Effector CD4-positive, alpha-beta T cell (primary cell): ENCODE results near the gene RBBP8.
"Not testable (repeated sequence)": the region's sequence is repeated elsewhere in the genome, so short reads cannot be mapped to it uniquely, and the experiment has no call there.

Experiments
- DNase-seq: peaks from one replicate; pipeline ENCODE4 v3.0.0-alpha.2; 2020
- total RNA-seq: gene quantifications from one replicate; lab custom pipeline; 2026; lab: John Stamatoyannopoulos, UW

The RBBP8 gene
- 11.4 reads per million, percentile 34 among the genes with 10 or more reads in this experiment for total RNA-seq

GRCh38 chr18:22933206-22933965 lies at the start of gene RBBP8:
TSS of gene RBBP8 (plus strand) at chr18:22933328. CDS start at chr18:22936852, 3,524 bp downstream.
- DNase-seq, result peak; percentile 71

- DNase-seq, result no peak
Measured at GRCh38 chr18:22883827-22884226, 49.3 kb upstream of the RBBP8 start.

DNA sequence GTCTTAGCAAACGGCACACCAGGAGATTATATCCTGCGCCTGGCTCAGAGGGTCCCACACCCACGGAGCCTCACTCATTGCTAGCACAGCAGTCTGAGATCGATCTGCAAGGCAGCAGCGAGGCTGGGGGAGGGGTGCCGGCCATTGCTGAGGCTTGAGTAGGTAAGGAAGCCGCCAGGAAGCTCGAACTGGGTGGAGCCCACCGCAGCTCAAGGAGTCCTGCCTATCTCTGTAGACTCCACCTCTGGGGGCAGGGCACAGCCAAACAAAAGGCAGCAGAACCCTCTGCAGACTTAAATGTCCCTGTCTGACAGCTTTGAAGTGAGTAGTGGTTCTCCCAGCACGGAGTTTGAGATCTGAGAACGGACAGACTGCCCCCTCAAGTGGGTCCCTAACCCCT lies 47.4 kb upstream of the RBBP8 start:
- DNase-seq, result not testable (repeated sequence)

- DNase-seq, result no peak
Measured at GRCh38 chr18:22899421-22899820, 33.7 kb upstream of the RBBP8 start.

- DNase-seq, result no peak
Measured at GRCh38 chr18:22900558-22901238, 32.4 kb upstream of the RBBP8 start.

DNA sequence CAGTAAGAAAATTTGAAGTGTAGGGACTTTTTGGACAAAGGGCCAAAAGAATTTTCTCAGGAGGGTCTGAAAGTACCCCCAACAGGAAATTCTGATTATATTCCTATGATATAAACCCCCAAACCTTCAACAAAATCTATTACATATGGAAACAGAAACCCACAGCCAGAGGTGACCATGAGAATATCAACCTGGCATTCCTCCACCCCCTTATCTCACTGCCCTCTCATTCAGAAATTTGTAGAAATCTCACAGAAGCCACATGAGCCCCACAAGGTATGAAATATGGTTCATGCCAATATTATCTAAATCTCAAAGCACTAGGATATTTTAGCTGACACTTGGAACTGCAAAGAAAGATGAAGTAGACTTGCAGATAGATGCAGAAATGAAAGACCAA lies 31.0 kb upstream of the RBBP8 start:
- DNase-seq, result no peak

DNA sequence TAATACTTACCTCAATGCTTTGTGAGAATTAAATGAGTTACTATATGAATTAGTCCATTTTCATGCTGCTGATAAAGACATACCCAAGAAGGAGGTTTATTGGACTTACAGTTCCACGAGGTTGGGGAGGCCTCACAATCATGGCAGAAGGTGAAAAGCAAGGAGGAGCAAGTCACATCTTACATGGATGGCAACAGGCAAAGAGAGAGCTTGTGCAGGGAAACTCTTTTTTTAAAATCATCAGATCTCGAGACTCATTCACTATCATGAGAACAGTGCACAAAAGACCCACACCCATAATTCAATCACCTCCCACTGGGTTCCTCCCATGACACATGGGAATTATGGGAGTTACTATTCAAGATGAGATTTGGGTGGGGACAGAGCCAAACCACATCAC lies 29.9 kb upstream of the RBBP8 start:
- DNase-seq, result not testable (repeated sequence)

- no peak for DNase-seq
Measured at GRCh38 chr18:22912149-22912548, 21.0 kb upstream of the RBBP8 start.

DNA sequence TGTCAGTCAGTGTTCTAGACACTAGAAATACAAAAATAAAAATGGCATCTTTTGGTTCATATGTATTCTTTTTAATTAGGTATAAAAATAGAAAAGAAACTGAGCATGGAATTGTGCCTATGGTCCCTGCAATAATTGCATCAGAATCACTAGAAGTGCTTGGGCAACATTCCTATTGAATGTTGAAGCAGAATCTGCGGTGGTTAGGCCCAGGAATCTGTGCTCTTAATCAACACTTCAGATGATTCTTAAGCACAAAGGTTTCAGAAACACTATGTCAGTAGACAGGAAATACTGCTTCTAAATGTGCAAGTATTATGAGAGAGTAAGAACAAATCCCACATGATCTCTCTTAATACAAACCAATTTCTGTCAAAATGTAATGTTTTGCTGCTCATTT lies 20.3 kb upstream of the RBBP8 start:
- no peak for DNase-seq

DNA sequence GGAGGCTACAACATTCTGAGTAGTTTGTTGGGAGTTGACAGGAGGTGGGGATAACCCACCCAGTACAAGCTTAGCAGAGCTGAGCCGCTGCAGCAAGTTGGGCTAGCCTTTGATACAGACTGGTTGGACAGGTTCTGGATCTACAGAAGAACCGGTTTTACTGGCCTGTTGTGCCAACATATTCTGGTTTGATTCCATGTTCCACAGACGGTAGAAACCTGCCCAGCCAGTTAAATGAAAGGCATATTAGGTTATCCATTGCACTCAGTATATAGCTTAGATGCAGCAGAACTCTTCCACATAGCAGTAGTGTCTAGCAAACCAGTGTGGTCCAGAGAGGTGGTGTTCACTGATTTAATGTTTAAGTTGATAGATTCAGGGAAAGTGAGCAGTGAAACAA lies 19.3 kb upstream of the RBBP8 start:
- DNase-seq, result no peak

DNA sequence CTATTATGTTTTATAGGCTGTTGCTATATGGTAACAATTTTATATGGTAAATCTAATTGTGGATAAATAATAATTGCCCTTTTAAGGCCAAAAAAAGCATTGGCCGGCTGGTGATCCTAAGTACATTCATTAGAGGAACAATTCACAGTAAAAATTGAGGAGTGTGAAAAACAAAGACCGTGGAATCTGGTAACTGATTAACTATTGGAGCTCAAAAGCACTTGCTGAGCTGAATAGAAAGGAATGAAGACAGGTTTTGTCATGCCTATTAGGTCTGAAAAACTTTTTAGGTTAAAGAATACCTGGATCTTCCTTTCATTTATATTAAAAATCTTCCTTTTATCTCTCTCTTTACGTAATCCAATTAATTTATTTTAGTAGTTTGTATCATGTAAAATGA lies 18.5 kb upstream of the RBBP8 start:
- DNase-seq, result no peak

- no peak for DNase-seq
Measured at GRCh38 chr18:22915337-22915736, 17.8 kb upstream of the RBBP8 start.

GRCh38 chr18:22921772-22922171 lies 11.4 kb upstream of the RBBP8 start:
- DNase-seq, result no peak

DNA sequence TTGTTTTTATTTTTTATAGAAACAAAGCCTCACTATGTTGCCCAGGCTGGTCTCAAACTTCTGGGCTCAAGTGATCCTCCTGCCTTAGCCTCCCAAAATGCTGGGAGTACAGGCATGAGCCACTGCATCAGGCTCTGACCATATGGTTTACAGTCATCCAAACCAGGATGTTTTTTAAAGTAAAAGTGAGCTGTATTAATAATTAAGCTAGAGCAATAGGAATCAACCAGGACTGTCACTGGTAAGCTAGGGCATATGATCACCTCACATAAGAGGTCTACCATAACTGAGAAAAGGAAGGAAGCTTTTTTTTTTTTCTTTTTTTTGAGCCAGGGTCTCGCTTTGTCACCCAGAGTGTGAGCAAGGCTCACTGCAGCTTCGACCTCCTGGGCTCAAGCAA lies 8.5 kb upstream of the RBBP8 start:
- DNase-seq, result no peak

GRCh38 chr18:22926454-22926853 lies 6.7 kb upstream of the RBBP8 start:
- DNase-seq, result no peak

DNA sequence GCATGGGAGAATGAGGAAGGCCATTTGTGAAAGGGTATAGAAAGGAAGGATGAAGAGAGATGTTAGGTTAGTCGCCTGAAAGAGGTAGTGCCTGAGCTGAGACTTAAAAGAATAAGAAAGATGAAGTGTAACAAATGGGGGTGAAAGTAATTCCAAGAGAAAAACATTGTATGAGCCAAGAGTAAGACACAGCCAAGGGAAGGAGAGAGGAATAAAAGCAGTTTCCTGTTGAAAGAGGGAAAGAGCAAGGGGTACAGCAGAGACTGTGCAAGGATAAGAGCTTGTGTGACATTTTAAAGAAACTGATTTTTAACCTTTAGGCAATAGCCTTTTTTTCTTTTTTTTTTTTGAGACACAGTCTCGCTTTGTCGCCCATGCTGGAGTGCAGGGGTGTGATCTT lies 4.8 kb upstream of the RBBP8 start:
- no peak for DNase-seq

DNA sequence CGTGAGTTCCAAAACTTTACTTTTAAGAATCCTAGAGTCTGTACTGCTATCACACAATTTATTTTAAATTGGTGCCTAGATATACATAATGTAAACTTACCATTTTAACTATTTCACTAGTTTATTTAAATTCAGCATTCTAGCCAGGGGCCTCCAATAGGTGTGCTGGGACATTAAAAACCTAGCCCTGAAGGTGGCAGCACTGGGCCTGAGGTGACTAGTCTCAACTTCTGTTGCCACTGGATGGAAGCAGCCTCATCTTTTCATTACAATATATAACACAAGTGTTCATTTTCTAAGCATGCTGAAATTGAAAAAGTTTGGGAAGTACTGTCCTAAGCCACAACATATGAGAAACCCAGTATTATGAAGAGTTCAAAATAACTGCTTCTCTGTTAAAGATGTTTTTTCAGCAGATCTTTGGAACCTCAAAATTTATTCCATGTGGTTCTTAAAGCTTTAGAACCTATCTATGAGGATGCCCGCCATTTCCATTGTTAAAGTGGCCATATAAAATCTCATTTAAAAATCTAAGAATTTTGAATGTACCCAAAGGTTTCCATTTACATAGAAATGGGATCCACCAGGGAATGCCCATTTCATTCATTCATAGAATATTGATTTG lies 2.9 kb upstream of the RBBP8 start:
- peak; percentile 77 for DNase-seq

- no peak for DNase-seq
Measured at GRCh38 chr18:22932885-22933205, 283 bp upstream of the RBBP8 start.

DNA sequence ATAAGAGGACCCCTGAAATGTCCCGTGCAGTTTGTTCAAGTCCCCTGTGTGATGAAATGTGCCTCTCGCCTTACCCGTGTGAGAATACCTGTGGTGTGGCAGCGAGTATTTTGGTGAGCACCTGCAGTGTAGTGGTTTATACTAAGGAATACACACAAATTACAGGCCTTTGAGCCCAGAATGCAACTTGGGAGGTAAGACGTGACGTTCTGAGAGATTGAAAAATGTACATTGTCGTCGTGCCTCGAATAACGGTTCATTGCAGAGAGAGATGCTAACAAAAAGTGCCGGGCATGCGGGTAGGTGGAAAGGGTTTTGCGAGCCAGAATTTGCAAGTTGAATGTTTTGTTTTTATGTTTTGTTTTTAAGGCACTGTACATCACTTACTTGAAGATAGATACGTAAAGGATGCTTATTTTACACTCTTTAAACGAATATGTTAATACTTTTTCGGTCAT lies 867 bp downstream of the RBBP8 start:
- no peak for DNase-seq

GRCh38 chr18:22934789-22935188 lies 1.7 kb downstream of the RBBP8 start:
- no peak for DNase-seq

GRCh38 chr18:22935431-22935830 lies 2.3 kb downstream of the RBBP8 start:
- DNase-seq, result no peak

- DNase-seq, result no peak
Measured at GRCh38 chr18:22936515-22936914, 3.4 kb downstream of the RBBP8 start.

DNA sequence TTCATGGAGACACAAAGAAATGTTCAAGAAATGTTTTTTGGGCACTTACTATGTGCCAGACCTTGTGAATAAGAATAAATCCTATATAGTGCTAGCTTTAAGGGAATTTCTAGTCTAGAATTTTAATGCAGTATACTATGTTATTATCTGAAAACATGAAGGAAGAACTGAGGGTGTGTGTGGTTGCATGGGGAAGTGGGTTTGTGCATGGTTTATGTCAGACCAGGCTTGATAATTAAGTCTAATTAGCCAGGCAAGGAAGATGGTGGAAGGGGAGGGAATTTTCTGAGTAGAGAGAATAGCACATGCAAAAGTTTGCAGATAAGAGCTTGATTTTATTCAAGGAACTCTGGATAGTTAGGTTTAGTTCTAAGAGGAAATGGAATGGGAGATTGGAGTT lies 6.5 kb downstream of the RBBP8 start:
- DNase-seq, result no peak

GRCh38 chr18:22943847-22944246 lies 10.7 kb downstream of the RBBP8 start:
- DNase-seq, result no peak
